Activated CD8-positive, alpha-beta memory T cell treated with anti-CD3 and anti-CD28 coated beads for 4 hours (primary cell): Measurements from ENCODE around the gene TMEM269.
"Not testable (repeated sequence)": the region's sequence is repeated elsewhere in the genome, so short reads cannot be mapped to it uniquely, and the experiment has no call there.

Source experiments
- DNase-seq, 2 donors: peaks; one replicate each; pipeline ENCODE4 v3.0.0-alpha.2; 2020; ENCODE audit warnings: low read depth in 2 of 2

TMEM269 gene

GRCh38 chr1:42748021-42748420 is 36.8 kb upstream of the TMEM269 start:
- DNase-seq: no peak

- no peak for DNase-seq
These were observed 36.1 kb upstream of the TMEM269 start for GRCh38 chr1:42748461-42749410.

GRCh38 chr1:42750041-42750440 is 34.8 kb upstream of the TMEM269 start:
- no peak for DNase-seq

- DNase-seq: not testable (repeated sequence)
These were observed 33.2 kb upstream of the TMEM269 start for GRCh38 chr1:42751511-42752070.

GRCh38 chr1:42752284-42752683 is 32.5 kb upstream of the TMEM269 start:
- DNase-seq: no peak

- DNase-seq: no peak
These were observed 31.7 kb upstream of the TMEM269 start for GRCh38 chr1:42753070-42753469.

GRCh38 chr1:42756956-42757891 is 27.6 kb upstream of the TMEM269 start:
- DNase-seq: no peak

GRCh38 chr1:42757892-42758275 is 26.9 kb upstream of the TMEM269 start:
- no peak for DNase-seq

GRCh38 chr1:42758641-42759040 is 26.1 kb upstream of the TMEM269 start:
- DNase-seq: no peak

- no peak for DNase-seq
These were observed 25.7 kb upstream of the TMEM269 start for GRCh38 chr1:42759114-42759513.

GRCh38 chr1:42761567-42761966 is 23.2 kb upstream of the TMEM269 start:
- DNase-seq: no peak

GRCh38 chr1:42762269-42762668 is 22.5 kb upstream of the TMEM269 start:
- no peak for DNase-seq

- no peak for DNase-seq
These were observed 19.5 kb upstream of the TMEM269 start for GRCh38 chr1:42765269-42765668.

- DNase-seq: no peak
These were observed 18.7 kb upstream of the TMEM269 start for GRCh38 chr1:42765832-42766740.

GRCh38 chr1:42766741-42767509 is 17.9 kb upstream of the TMEM269 start, which contains the start of the genes C1orf50 and P3H1:
Gene C1orf50 (plus strand): TSS chr1:42767249. CDS start chr1:42767312, 63 bp downstream.
Gene P3H1 (minus strand): TSS chr1:42767028. CDS start chr1:42766971, 57 bp downstream.
- DNase-seq: peak; percentile 99

- no peak for DNase-seq
These were observed 17.2 kb upstream of the TMEM269 start for GRCh38 chr1:42767510-42768000.

- no peak for DNase-seq
These were observed 16.6 kb upstream of the TMEM269 start for GRCh38 chr1:42768172-42768571.

- no peak for DNase-seq
These were observed 15.0 kb upstream of the TMEM269 start for GRCh38 chr1:42769811-42770210.

- no peak for DNase-seq
These were observed 11.4 kb upstream of the TMEM269 start for GRCh38 chr1:42773420-42773819.
